GM19240 (cell line): ENCODE data around the gene MRPL53.
"Not testable (repeated sequence)": the region's sequence is repeated elsewhere in the genome, so short reads cannot be mapped to it uniquely, and the experiment has no call there.

ENCODE experiments used
- DNase-seq: peaks from one replicate; pipeline ENCODE4 v3.0.0; 2011; ENCODE audit warnings: low spot score; ENCODE audit not compliant: insufficient read length

Gene MRPL53

GRCh38 chr2:74454654-74455511 lies 17.6 kb downstream of the MRPL53 start, which contains the start of gene INO80B:
Gene INO80B, plus strand, starts transcription at chr2:74455087. Its CDS starts 30 bp downstream, at chr2:74455117.
- peak; percentile 65 for DNase-seq

GRCh38 chr2:74450570-74451190 lies 21.8 kb downstream of the MRPL53 start:
- no peak for DNase-seq

- DNase-seq: no peak
Measured at GRCh38 chr2:74448771-74449170, 23.7 kb downstream of the MRPL53 start.

- no peak for DNase-seq
Measured at GRCh38 chr2:74447230-74447999, 25.1 kb downstream of the MRPL53 start.

- DNase-seq: no peak
Measured at GRCh38 chr2:74444498-74445318, 27.8 kb downstream of the MRPL53 start.

- DNase-seq: not testable (repeated sequence)
Measured at GRCh38 chr2:74442483-74443297, 29.8 kb downstream of the MRPL53 start.

- no peak for DNase-seq
Measured at GRCh38 chr2:74441690-74442482, 30.6 kb downstream of the MRPL53 start, which contains the start of gene RTKN. Gene RTKN, minus strand, starts transcription at chr2:74441937. Its CDS starts 121 bp downstream, at chr2:74441816.

GRCh38 chr2:74441170-74441689 lies 31.2 kb downstream of the MRPL53 start:
- DNase-seq: no peak

GRCh38 chr2:74440378-74441169 lies 31.9 kb downstream of the MRPL53 start:
- peak; percentile 97 for DNase-seq

GRCh38 chr2:74439803-74440377 lies 32.6 kb downstream of the MRPL53 start:
- no peak for DNase-seq

GRCh38 chr2:74439373-74439772 lies 33.1 kb downstream of the MRPL53 start:
- DNase-seq: no peak

GRCh38 chr2:74438248-74438647 lies 34.2 kb downstream of the MRPL53 start:
- no peak for DNase-seq

- DNase-seq: no peak
Measured at GRCh38 chr2:74436848-74437695, 35.4 kb downstream of the MRPL53 start.

- no peak for DNase-seq
Measured at GRCh38 chr2:74436111-74436805, 36.2 kb downstream of the MRPL53 start.

GRCh38 chr2:74430502-74430901 lies 42.0 kb downstream of the MRPL53 start:
- no peak for DNase-seq
